ENCODE measurements around the gene PCDHGB3. TPM values are rescaled to one million over a fixed set of nuclear protein-coding genes. Genes with fewer than 3 reads are reported as not detected.
A peak's percentile ranks its signal among the peaks of the same experiment; 100 is the strongest.

The PCDHGB3 gene
- total RNA-seq, 1 experiment from 2014 or later, result 4.2 TPM

DNA sequence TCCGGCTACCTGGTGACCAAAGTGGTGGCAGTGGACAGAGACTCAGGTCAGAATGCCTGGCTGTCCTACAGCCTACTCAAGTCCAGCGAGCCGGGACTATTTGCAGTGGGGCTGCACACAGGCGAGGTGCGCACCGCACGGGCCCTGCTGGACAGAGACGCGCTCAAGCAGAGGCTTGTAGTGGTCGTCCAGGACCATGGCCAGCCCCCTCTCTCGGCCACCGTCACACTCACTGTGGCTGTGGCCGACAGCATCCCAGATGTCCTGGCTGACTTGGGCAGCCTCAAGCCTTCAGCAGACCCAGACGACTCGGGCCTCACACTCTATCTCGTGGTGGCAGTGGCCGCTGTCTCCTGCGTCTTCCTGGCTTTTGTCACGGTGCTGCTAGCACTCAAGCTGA, 13.1 kb upstream of the PCDHGB3 start (continued):
- TF ChIP-seq ZNF512 (CRISPR knock-in tag; IDR thresholded peaks at IDR 0.05; ENCODE audit: borderline replicate concordance), result no peak
- TF ChIP-seq RELA (CRISPR knock-in tag; IDR thresholded peaks at IDR 0.05; ENCODE audit: borderline replicate concordance), result no peak
- no peak for TF ChIP-seq TCF7 (CRISPR knock-in tag; IDR thresholded peaks at IDR 0.05; ENCODE audit: low read depth)
- no peak for TF ChIP-seq ZNF281 (CRISPR knock-in tag; IDR thresholded peaks at IDR 0.05)
- no peak for TF ChIP-seq HMGA2 (CRISPR knock-in tag; IDR thresholded peaks at IDR 0.05)
- TF ChIP-seq ZSCAN18 (CRISPR knock-in tag; IDR thresholded peaks at IDR 0.05), result no peak
- TF ChIP-seq PRDM15 (CRISPR knock-in tag; IDR thresholded peaks at IDR 0.05), result no peak
- TF ChIP-seq ZNF121 (CRISPR knock-in tag; IDR thresholded peaks at IDR 0.05), result no peak

- Mint-ChIP-seq H3K9me3 (peaks cover 62% of the 10 kb centered on the region), H3K27me3 (ENCODE audit: low read depth) (peaks cover 22% of the 10 kb centered on the region; the same call in 1 of the 2 replicates), H3K4me3 (peak within 1 kb of the TSS; percentile 60), H3K4me1 (peaks cover 27% of the 10 kb centered on the region), H3K27ac (peak within 1 kb of the TSS; percentile 96), H3K36me3 (peaks cover 68% of the 10 kb centered on the region)
- peak; percentile 46 for DNase-seq (ENCODE audit: low spot score)
- CTCF ChIA-PET, result interaction anchor here (0.6 to 1.6 kb wide), 27 partner anchors 9 to 207 kb away, joined by 3 to 16 read pairs (median 5); partner anchors contain the start of genes PCDHB10, PCDHB14, PCDHB15 and PCDHB16
- ATAC-seq, result peak; percentile 83
- POLR2A ChIA-PET, result no interaction called here
- no peak for TF ChIP-seq NFYB (CRISPR knock-in tag; conservative IDR thresholded peaks at IDR 0.05; ENCODE audit: low read depth)
- TF ChIP-seq STAT6 (CRISPR knock-in tag; conservative IDR thresholded peaks at IDR 0.05; ENCODE audit: low read depth), result no peak
- TF ChIP-seq CREM (CRISPR knock-in tag; IDR thresholded peaks at IDR 0.05), result no peak
- TF ChIP-seq TCF7 (CRISPR knock-in tag; IDR thresholded peaks at IDR 0.05; ENCODE audit: low read depth), result no peak
- TF ChIP-seq E2F5 (CRISPR knock-in tag; IDR thresholded peaks at IDR 0.05), result no peak
- TF ChIP-seq PRDM15 (CRISPR knock-in tag; IDR thresholded peaks at IDR 0.05), result peak; percentile 47; the same call in 1 of the 2 replicates
- TF ChIP-seq, protein P1, sequence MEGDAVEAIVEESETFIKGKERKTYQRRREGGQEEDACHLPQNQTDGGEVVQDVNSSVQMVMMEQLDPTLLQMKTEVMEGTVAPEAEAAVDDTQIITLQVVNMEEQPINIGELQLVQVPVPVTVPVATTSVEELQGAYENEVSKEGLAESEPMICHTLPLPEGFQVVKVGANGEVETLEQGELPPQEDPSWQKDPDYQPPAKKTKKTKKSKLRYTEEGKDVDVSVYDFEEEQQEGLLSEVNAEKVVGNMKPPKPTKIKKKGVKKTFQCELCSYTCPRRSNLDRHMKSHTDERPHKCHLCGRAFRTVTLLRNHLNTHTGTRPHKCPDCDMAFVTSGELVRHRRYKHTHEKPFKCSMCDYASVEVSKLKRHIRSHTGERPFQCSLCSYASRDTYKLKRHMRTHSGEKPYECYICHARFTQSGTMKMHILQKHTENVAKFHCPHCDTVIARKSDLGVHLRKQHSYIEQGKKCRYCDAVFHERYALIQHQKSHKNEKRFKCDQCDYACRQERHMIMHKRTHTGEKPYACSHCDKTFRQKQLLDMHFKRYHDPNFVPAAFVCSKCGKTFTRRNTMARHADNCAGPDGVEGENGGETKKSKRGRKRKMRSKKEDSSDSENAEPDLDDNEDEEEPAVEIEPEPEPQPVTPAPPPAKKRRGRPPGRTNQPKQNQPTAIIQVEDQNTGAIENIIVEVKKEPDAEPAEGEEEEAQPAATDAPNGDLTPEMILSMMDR (IDR thresholded peaks at IDR 0.05), result peak; percentile 65
- TF ChIP-seq KAT7 (CRISPR knock-in tag; IDR thresholded peaks at IDR 0.05; ENCODE audit: borderline replicate concordance), result no peak
- TF ChIP-seq NR3C1 (CRISPR knock-in tag; conservative IDR thresholded peaks at IDR 0.05; ENCODE audit: low read depth), result no peak
Observed at GRCh38 chr5:141359790-141360426, 10.1 kb upstream of the PCDHGB3 start, which contains the start of gene PCDHGB2. Gene PCDHGB2, plus strand, starts transcription at chr5:141359994. Its CDS starts 142 bp downstream, at chr5:141360136.

Data from WTC11 (cell line).